DOHH2 (cell line): Measurements from ENCODE around the gene RASSF7.

Experiments used
- EZH2phosphoT487 ChIP-seq: fragments of 200-600 bp; sonication (generic); IDR thresholded peaks from 2 replicates; pipeline ENCODE4 v1.6.1; 2017; ENCODE audit warnings: borderline replicate concordance, mild to moderate bottlenecking, antibody characterized with exemption, low read length, moderate library complexity, mixed read lengths
- TF ChIP-seq, protein P1 (sequence below): fragments of 200-600 bp; sonication (generic); IDR thresholded peaks from one replicate; pipeline ENCODE4 v1.5.1; 2014; ENCODE audit warnings: antibody characterized with exemption, mild to moderate bottlenecking, low read depth, low read length; ENCODE audit not compliant: poor library complexity, severe bottlenecking

DNA sequence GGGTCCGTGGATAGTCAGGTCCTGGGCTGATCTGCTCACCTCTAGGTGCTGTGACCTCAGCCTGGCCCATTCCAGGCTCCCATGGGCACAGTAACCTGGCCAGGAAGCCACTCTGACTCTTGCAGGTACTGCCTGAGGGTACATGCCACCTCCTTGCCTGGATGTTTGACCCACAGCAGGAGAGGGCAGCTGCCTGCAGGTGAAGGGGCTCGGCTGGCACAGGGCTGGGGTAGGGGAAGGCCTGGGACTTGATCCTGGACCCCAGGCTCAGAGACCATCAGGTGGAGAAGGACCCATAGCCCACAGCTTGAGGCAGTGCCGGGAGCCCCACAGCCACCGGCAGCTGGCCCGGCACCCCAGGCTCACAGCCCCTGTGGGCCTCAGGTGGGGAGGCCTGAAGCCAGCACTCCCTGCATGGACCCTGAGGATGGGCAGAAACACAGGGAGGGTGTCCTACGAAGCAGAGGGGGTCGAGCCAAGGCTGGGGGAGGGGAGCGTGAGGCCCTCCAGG lies 20.7 kb upstream of the RASSF7 start:
- TF ChIP-seq, protein P1, sequence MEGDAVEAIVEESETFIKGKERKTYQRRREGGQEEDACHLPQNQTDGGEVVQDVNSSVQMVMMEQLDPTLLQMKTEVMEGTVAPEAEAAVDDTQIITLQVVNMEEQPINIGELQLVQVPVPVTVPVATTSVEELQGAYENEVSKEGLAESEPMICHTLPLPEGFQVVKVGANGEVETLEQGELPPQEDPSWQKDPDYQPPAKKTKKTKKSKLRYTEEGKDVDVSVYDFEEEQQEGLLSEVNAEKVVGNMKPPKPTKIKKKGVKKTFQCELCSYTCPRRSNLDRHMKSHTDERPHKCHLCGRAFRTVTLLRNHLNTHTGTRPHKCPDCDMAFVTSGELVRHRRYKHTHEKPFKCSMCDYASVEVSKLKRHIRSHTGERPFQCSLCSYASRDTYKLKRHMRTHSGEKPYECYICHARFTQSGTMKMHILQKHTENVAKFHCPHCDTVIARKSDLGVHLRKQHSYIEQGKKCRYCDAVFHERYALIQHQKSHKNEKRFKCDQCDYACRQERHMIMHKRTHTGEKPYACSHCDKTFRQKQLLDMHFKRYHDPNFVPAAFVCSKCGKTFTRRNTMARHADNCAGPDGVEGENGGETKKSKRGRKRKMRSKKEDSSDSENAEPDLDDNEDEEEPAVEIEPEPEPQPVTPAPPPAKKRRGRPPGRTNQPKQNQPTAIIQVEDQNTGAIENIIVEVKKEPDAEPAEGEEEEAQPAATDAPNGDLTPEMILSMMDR, result no peak
- no peak for TF ChIP-seq EZH2phosphoT487
